NB4 (cell line): Measurements from ENCODE around the gene C22orf39.

Source experiments
- CTCF ChIP-seq: IDR thresholded peaks from one replicate; pipeline ENCODE4 v1.5.1; 2012; ENCODE audit warnings: low read depth, low read length
- MAX ChIP-seq: IDR thresholded peaks from 2 replicates; pipeline ENCODE4 v1.6.1; 2011; ENCODE audit warnings: low read depth, low read length
- POLR2A ChIP-seq: IDR thresholded peaks from 2 replicates; pipeline ENCODE4 v1.6.1; 2011; ENCODE audit warnings: mild to moderate bottlenecking; ENCODE audit not compliant: insufficient read length; ENCODE audit errors: extremely low read depth

- TF ChIP-seq CTCF: no peak
- TF ChIP-seq POLR2A: no peak
- TF ChIP-seq MAX: no peak
Observed at GRCh38 chr22:19442166-19442565, 5.3 kb downstream of the C22orf39 start.
